HEK293 (cell line): ENCODE measurements around the gene ZBED4.

Source experiments
- CTCF ChIA-PET: fragments of 350-600 bp; formaldehyde crosslinking; extraction: SDS; loops from one replicate; lab custom pipeline; 2021; ENCODE audit warnings: antibody characterized with exemption; lab: Yijun Ruan, JAX
- POLR2A ChIA-PET: fragments of 300-600 bp; formaldehyde crosslinking; extraction: SDS; loops from one replicate; lab custom pipeline; 2020; ENCODE audit warnings: antibody characterized with exemption, inconsistent platforms; lab: Yijun Ruan, JAX
- H3K27ac ChIP-seq: fragments of 200-500 bp; sonication (Bioruptor generic); 2 replicates; pipeline ENCODE4 v1.5.1; 2014; ENCODE audit warnings: low read depth, low read length, control low read depth, inconsistent platforms; ENCODE audit errors: extremely low read depth
- H3K36me3 ChIP-seq, 2 experiments: fragments of 200-500 bp in 1 of 2; sonication (Bioruptor generic) in 1 of 2; 1 replicate in 1 of 2; 2 replicates in 1 of 2; pipeline ENCODE4 v1.5.1; 2014 to 2017; ENCODE audit warnings: inconsistent platforms in 2 of 2, low read length in 2 of 2; ENCODE audit not compliant: control insufficient read depth in 2 of 2, insufficient read depth in 1 of 2
- H3K4me1 ChIP-seq: fragments of 200-500 bp; sonication (Bioruptor generic); 2 replicates; pipeline ENCODE4 v1.5.1; 2014; ENCODE audit warnings: mild to moderate bottlenecking, low read length, inconsistent platforms; ENCODE audit not compliant: control insufficient read depth, insufficient read depth
- H3K4me3 ChIP-seq: 2 replicates; pipeline ENCODE4 v1.5.1; 2011; ENCODE audit warnings: low read depth, mild to moderate bottlenecking, control low read depth, low read length, moderate library complexity
- H3K9me3 ChIP-seq: fragments of 200-500 bp; sonication (Bioruptor generic); 2 replicates; pipeline ENCODE4 v1.5.1; 2014; ENCODE audit warnings: low read depth, low read length, inconsistent platforms; ENCODE audit not compliant: control insufficient read depth, insufficient read depth
- ATF2 ChIP-seq: fragments of 450-650 bp; formaldehyde crosslinking; IDR thresholded peaks from 2 replicates; pipeline ENCODE4 v1.5.1; 2016; ENCODE audit warnings: missing biosample characterization, missing genetic modification characterization, low read depth
- CTCF ChIP-seq: fragments of 450-650 bp; formaldehyde crosslinking; IDR thresholded peaks from 2 replicates; pipeline ENCODE4 v1.5.1; 2016; ENCODE audit warnings: missing biosample characterization, missing genetic modification characterization
- HOXD13 ChIP-seq: sonication (generic); formaldehyde crosslinking; IDR thresholded peaks from 2 replicates; pipeline ENCODE4 v1.8.0; 2022; ENCODE audit warnings: missing genetic modification reagents, borderline replicate concordance
- IKZF3 ChIP-seq: fragments of 450-650 bp; IDR thresholded peaks from 2 replicates; pipeline ENCODE4 v1.5.0; 2018; ENCODE audit warnings: missing biosample characterization, mild to moderate bottlenecking, missing genetic modification characterization, moderate library complexity
- KLF8 ChIP-seq: fragments of 450-650 bp; formaldehyde crosslinking; IDR thresholded peaks from 2 replicates; pipeline ENCODE4 v1.5.1; 2016; ENCODE audit warnings: missing biosample characterization, missing genetic modification characterization
- REPIN1 ChIP-seq: fragments of 450-650 bp; formaldehyde crosslinking; IDR thresholded peaks from 2 replicates; pipeline ENCODE4 v1.5.1; 2017; ENCODE audit warnings: missing biosample characterization, missing genetic modification characterization, low read depth
- ZBTB49 ChIP-seq: fragments of 450-650 bp; formaldehyde crosslinking; IDR thresholded peaks from 2 replicates; pipeline ENCODE4 v1.5.1; 2016; ENCODE audit warnings: missing biosample characterization, missing genetic modification characterization, low read depth
- ZFP41 ChIP-seq: fragments of 450-650 bp; formaldehyde crosslinking; IDR thresholded peaks from 2 replicates; pipeline ENCODE4 v1.5.1; 2016; ENCODE audit warnings: missing biosample characterization, missing genetic modification characterization, borderline replicate concordance
- ZIC2 ChIP-seq: fragments of 450-650 bp; formaldehyde crosslinking; IDR thresholded peaks from 2 replicates; pipeline ENCODE4 v1.5.1; 2016; ENCODE audit warnings: missing biosample characterization, missing genetic modification characterization
- ZNF280C ChIP-seq: fragments of 450-650 bp; formaldehyde crosslinking; IDR thresholded peaks from 2 replicates; pipeline ENCODE4 v1.5.1; 2016; ENCODE audit warnings: missing biosample characterization, missing genetic modification characterization
- ZNF510 ChIP-seq: fragments of 450-650 bp; formaldehyde crosslinking; IDR thresholded peaks from 2 replicates; pipeline ENCODE4 v1.5.1; 2018; ENCODE audit warnings: mild to moderate bottlenecking, missing genetic modification characterization, missing biosample characterization; ENCODE audit not compliant: insufficient replicate concordance
- ZNF555 ChIP-seq: fragments of 450-650 bp; formaldehyde crosslinking; conservative IDR thresholded peaks from 2 replicates; pipeline ENCODE4 v1.5.1; 2017; ENCODE audit warnings: missing biosample characterization, mild to moderate bottlenecking, missing genetic modification characterization, inconsistent platforms
- ZNF629 ChIP-seq: fragments of 450-650 bp; formaldehyde crosslinking; IDR thresholded peaks from 2 replicates; pipeline ENCODE4 v1.5.1; 2017; ENCODE audit warnings: missing biosample characterization, missing genetic modification characterization
- ZNF658 ChIP-seq: fragments of 450-650 bp; formaldehyde crosslinking; IDR thresholded peaks from 2 replicates; pipeline ENCODE4; 2016; ENCODE audit warnings: missing biosample characterization, missing genetic modification characterization
- ZNF677 ChIP-seq: fragments of 450-650 bp; IDR thresholded peaks from 2 replicates; pipeline ENCODE4 v1.5.0; 2018; ENCODE audit warnings: missing biosample characterization, mild to moderate bottlenecking, missing genetic modification characterization, moderate library complexity
- ZNF692 ChIP-seq: fragments of 450-650 bp; formaldehyde crosslinking; IDR thresholded peaks from 2 replicates; pipeline ENCODE4 v1.5.1; 2016; ENCODE audit warnings: missing biosample characterization, missing genetic modification characterization
- ZNF747 ChIP-seq: fragments of 450-650 bp; formaldehyde crosslinking; IDR thresholded peaks from 2 replicates; pipeline ENCODE4 v1.5.1; 2016; ENCODE audit warnings: missing biosample characterization, missing genetic modification characterization

ZBED4 gene

GRCh38 chr22:49823289-49824045 lies 30.2 kb upstream of the ZBED4 start:
- H3K36me3 ChIP-seq, result peaks cover 41 to 75% of the 10 kb centered on the region in 2 experiments
- peaks cover 4% of the 10 kb centered on the region for H3K4me1 ChIP-seq
- no peak for TF ChIP-seq ZNF658 (tag by site-specific recombination)
- ChIA-PET CTCF (no interaction called here), POLR2A (no interaction called here)
- H3K9me3 ChIP-seq, result no peaks in the 10 kb centered on the region
- H3K4me3 ChIP-seq, result no peak overlapping the region
- no peak overlapping the region for H3K27ac ChIP-seq

- ChIA-PET CTCF (no interaction called here), POLR2A (no interaction called here)
- TF ChIP-seq ZNF677 (tag by site-specific recombination) (no peak), IKZF3 (tag by site-specific recombination) (no peak), ZNF692 (no peak), ZBTB49 (no peak), ZNF747 (tag by site-specific recombination) (no peak), ZNF629 (tag by site-specific recombination) (0 out of 2 replicates have a peak, but pooled peaks have one; percentile 25), ZNF555 (tag by site-specific recombination) (no peak), HOXD13 (CRISPR knock-in tag) (no peak), ZFP41 (tag by site-specific recombination) (no peak), CTCF (tag by site-specific recombination) (no peak), ZIC2 (tag by site-specific recombination) (peak; percentile 11; the same call in 1 of the 2 replicates), ZNF510 (tag by site-specific recombination) (no peak), ZNF280C (tag by site-specific recombination) (no peak), KLF8 (tag by site-specific recombination) (no peak), REPIN1 (tag by site-specific recombination) (no peak), ATF2 (tag by site-specific recombination) (peak; percentile 28; the same call in 1 of the 2 replicates)
- Histone ChIP-seq H3K4me3 (no peak overlapping the region), H3K27ac (no peak overlapping the region), H3K36me3 (peaks cover 32 to 66% of the 10 kb centered on the region in 2 experiments), H3K9me3 (no peaks in the 10 kb centered on the region), H3K4me1 (peaks cover 4% of the 10 kb centered on the region)
Observed at GRCh38 chr22:49824185-49824925, 29.3 kb upstream of the ZBED4 start.
